Measurements from ENCODE around the gene RPS28. TPM values are rescaled to one million over a fixed set of nuclear protein-coding genes. Genes with fewer than 3 reads are reported as not detected.
"Not testable (repeated sequence)": the region's sequence is repeated elsewhere in the genome, so short reads cannot be mapped to it uniquely, and the experiment has no call there.

RPS28 gene
- total and polyA plus RNA-seq, 2 donors from 2014 or later: 1,258 to 1,887 TPM

DNA sequence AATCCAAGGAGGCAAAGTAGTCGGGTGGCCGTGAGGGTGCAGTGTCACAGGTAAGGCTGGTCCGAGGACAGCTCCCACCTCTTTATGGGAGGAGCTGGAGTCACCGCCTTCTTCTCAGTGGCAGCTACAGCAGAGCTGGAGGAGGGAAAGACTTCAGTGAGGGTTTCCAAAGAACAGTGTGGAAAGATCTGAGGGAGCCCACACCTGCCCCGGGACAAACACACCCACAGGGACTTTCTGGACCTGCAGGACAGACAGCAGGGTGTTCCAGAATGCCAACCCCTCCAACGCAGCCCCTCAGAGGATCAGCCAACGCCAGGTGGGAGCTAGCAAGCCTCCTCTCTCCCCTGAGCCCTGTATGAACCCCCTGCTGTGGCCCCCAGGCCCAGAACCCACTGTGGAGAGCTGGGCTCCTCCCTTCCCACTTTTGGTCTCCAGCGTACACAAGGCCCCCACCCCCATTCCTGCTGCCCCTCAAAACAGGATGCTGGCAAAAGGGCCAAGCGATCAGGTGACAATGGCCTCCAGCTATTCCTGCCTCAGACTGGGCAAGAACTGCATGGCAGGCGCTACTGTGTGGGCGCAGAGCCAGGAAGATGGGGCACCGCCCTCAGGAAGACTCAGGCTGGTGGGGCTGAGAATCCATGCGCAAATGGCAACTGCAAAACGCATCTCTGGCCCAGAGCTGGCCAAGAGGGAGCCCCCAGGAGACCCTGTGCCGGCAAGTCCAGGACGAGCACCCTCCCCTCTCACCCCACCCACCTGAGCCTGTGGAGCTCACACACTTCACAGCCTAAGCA, 9.6 kb upstream of the RPS28 start:
- FAIRE-seq (no peak), DNase-seq (peak in 1 of 5 donors; percentile 46)

GRCh38 chr19:8314981-8315640, 6.2 kb upstream of the RPS28 start:
- H3K9me3 ChIP-seq (ENCODE audit: control insufficient read depth in 2 of 3, insufficient read depth in 1 of 3, low read length in 3 of 3); DNase-seq; FAIRE-seq; H3K27me3 ChIP-seq (ENCODE audit: control insufficient read depth, insufficient read depth, low read length); H3K9ac ChIP-seq (ENCODE audit: low read length in 3 of 3); intact Hi-C loops (cut with DNase I); H3K27ac ChIP-seq (ENCODE audit: low read depth in 2 of 2, low read length in 2 of 2); H3K4me3 ChIP-seq (ENCODE audit: low read length in 3 of 3); H3K4me1 ChIP-seq (ENCODE audit: control insufficient read depth in 2 of 3, insufficient read depth in 2 of 3, low read depth in 1 of 3, low read length in 3 of 3): not testable (repeated sequence)
- peaks cover 3 to 17% (median 10%) of the 10 kb centered on the region in 3 donors for H3K36me3 ChIP-seq (ENCODE audit: control insufficient read depth in 2 of 3, insufficient read depth in 3 of 3, low read length in 3 of 3)

More for the DNA sequence above, 9.6 kb upstream of the RPS28 start:
- intact Hi-C loops (cut with DNase I): no loop called here
- no peak overlapping the region for H3K27ac ChIP-seq (ENCODE audit: low read depth in 2 of 2, low read length in 2 of 2)
- no peaks in the 10 kb centered on the region for H3K27me3 ChIP-seq (ENCODE audit: control insufficient read depth, insufficient read depth, low read length)
- H3K4me3 ChIP-seq (ENCODE audit: low read length in 3 of 3): no peak overlapping the region
- no peaks in the 10 kb centered on the region for H3K9me3 ChIP-seq (ENCODE audit: control insufficient read depth in 2 of 3, insufficient read depth in 1 of 3, low read length in 3 of 3)
- H3K4me1 ChIP-seq (ENCODE audit: control insufficient read depth in 2 of 3, insufficient read depth in 2 of 3, low read depth in 1 of 3, low read length in 3 of 3): peaks cover 0 to 20% (median 0%) of the 10 kb centered on the region in 3 donors
- H3K9ac ChIP-seq (ENCODE audit: low read length in 3 of 3): no peak overlapping the region
- no peak for TF ChIP-seq CTCF (IDR thresholded peaks at IDR 0.05; ENCODE audit: borderline replicate concordance, extremely low read depth, insufficient read depth)
- peaks cover 3 to 17% (median 13%) of the 10 kb centered on the region in 3 donors for H3K36me3 ChIP-seq (ENCODE audit: control insufficient read depth in 2 of 3, insufficient read depth in 3 of 3, low read length in 3 of 3)

GRCh38 chr19:8316351-8317125, 4.8 kb upstream of the RPS28 start:
- DNase-seq (peak in 1 of 5 donors; percentile 69), FAIRE-seq (no peak)
- Histone ChIP-seq H3K9ac (ENCODE audit: low read length in 3 of 3) (no peak overlapping the region), H3K27me3 (ENCODE audit: control insufficient read depth, insufficient read depth, low read length) (no peaks in the 10 kb centered on the region), H3K9me3 (ENCODE audit: control insufficient read depth in 2 of 3, insufficient read depth in 1 of 3, low read length in 3 of 3) (no peaks in the 10 kb centered on the region), H3K4me1 (ENCODE audit: control insufficient read depth in 2 of 3, insufficient read depth in 2 of 3, low read depth in 1 of 3, low read length in 3 of 3) (peaks cover 0 to 14% (median 3%) of the 10 kb centered on the region in 3 donors), H3K36me3 (ENCODE audit: control insufficient read depth in 2 of 3, insufficient read depth in 3 of 3, low read length in 3 of 3) (peaks cover 3 to 12% (median 10%) of the 10 kb centered on the region in 3 donors), H3K27ac (ENCODE audit: low read depth in 2 of 2, low read length in 2 of 2) (no peak overlapping the region), H3K4me3 (ENCODE audit: low read length in 3 of 3) (no peak overlapping the region)
- TF ChIP-seq CTCF (IDR thresholded peaks at IDR 0.05; ENCODE audit: borderline replicate concordance, extremely low read depth, insufficient read depth): no peak
- intact Hi-C loops (cut with DNase I): no loop called here

DNA sequence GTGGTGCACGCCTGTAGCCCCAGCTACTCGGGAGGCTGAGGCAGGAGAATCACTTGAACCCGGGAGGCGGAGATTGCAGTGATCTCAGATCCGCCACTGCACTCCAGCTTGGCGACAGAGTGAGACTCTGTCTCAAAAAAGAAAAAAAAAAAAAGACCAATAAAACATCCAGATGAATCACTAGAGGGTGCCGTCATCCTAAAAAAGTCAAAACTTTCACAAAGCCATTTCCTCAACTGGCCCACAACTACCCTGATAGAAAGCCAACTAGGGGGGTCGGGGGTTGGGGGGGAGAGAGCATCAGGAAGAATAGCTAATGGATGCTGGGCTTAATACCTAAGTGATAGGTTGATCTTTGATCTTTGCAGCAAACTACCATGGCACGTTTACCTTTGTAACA, 2.5 kb upstream of the RPS28 start:
- H3K9ac ChIP-seq (ENCODE audit: low read length in 3 of 3); FAIRE-seq; DNase-seq; H3K27ac ChIP-seq (ENCODE audit: low read depth in 2 of 2, low read length in 2 of 2); H3K27me3 ChIP-seq (ENCODE audit: control insufficient read depth, insufficient read depth, low read length); H3K4me3 ChIP-seq (ENCODE audit: low read length in 3 of 3); intact Hi-C loops (cut with DNase I); H3K9me3 ChIP-seq (ENCODE audit: control insufficient read depth in 2 of 3, insufficient read depth in 1 of 3, low read length in 3 of 3): not testable (repeated sequence)
- H3K4me1 ChIP-seq (ENCODE audit: control insufficient read depth in 2 of 3, insufficient read depth in 2 of 3, low read depth in 1 of 3, low read length in 3 of 3): peaks cover 3 to 22% (median 10%) of the 10 kb centered on the region in 3 donors
- peaks cover 9 to 20% (median 12%) of the 10 kb centered on the region in 3 donors for H3K36me3 ChIP-seq (ENCODE audit: control insufficient read depth in 2 of 3, insufficient read depth in 3 of 3, low read length in 3 of 3)

Data from kidney (tissue), 14 donors.